Measurements from ENCODE around the gene HNRNPUL2. TPM values are rescaled to one million over a fixed set of nuclear protein-coding genes. Genes with fewer than 3 reads are reported as not detected.

Gene HNRNPUL2
- total and polyA plus RNA-seq, 9 of the 15 experiments (the other 6 are each of a cell fraction or from before 2014, with no cell fraction given): 0.89 to 44.3 (median 15.2) TPM

GRCh38 chr11:62665599-62666258 is 61.5 kb downstream of the HNRNPUL2 start (continued):
- TF ChIP-seq, protein P1, sequence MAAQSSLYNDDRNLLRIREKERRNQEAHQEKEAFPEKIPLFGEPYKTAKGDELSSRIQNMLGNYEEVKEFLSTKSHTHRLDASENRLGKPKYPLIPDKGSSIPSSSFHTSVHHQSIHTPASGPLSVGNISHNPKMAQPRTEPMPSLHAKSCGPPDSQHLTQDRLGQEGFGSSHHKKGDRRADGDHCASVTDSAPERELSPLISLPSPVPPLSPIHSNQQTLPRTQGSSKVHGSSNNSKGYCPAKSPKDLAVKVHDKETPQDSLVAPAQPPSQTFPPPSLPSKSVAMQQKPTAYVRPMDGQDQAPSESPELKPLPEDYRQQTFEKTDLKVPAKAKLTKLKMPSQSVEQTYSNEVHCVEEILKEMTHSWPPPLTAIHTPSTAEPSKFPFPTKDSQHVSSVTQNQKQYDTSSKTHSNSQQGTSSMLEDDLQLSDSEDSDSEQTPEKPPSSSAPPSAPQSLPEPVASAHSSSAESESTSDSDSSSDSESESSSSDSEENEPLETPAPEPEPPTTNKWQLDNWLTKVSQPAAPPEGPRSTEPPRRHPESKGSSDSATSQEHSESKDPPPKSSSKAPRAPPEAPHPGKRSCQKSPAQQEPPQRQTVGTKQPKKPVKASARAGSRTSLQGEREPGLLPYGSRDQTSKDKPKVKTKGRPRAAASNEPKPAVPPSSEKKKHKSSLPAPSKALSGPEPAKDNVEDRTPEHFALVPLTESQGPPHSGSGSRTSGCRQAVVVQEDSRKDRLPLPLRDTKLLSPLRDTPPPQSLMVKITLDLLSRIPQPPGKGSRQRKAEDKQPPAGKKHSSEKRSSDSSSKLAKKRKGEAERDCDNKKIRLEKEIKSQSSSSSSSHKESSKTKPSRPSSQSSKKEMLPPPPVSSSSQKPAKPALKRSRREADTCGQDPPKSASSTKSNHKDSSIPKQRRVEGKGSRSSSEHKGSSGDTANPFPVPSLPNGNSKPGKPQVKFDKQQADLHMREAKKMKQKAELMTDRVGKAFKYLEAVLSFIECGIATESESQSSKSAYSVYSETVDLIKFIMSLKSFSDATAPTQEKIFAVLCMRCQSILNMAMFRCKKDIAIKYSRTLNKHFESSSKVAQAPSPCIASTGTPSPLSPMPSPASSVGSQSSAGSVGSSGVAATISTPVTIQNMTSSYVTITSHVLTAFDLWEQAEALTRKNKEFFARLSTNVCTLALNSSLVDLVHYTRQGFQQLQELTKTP (IDR thresholded peaks at IDR 0.05; ENCODE audit: low read depth in 1 of 2, partially characterized antibody in 2 of 2): peak; percentile 26 to 53
- TF ChIP-seq ZEB2 (IDR thresholded peaks at IDR 0.05) (no peak), TEAD2 (tag; IDR thresholded peaks at IDR 0.05) (no peak), POLR2AphosphoS2 (IDR thresholded peaks at IDR 0.05; ENCODE audit: low read length) (peak; percentile 59; the same call in 1 of the 2 replicates), TFAM (CRISPR knock-in tag; conservative IDR thresholded peaks at IDR 0.05) (no peak), ZNF224 (CRISPR knock-in tag; IDR thresholded peaks at IDR 0.05) (no peak), TBL1XR1 (IDR thresholded peaks at IDR 0.05; ENCODE audit: low read length in 2 of 2) (0 out of 4 replicates have a peak, but pooled peaks of 1 of the 2 experiments have one; percentile 13), LCOR (CRISPR knock-in tag; IDR thresholded peaks at IDR 0.05) (peak; percentile 40; the same call in 1 of the 2 replicates), SIN3A (IDR thresholded peaks at IDR 0.05; ENCODE audit: borderline replicate concordance in 2 of 2, control insufficient read depth in 1 of 2, low read depth in 2 of 2, low read length in 2 of 2) (peak in 1 of 2 experiments; percentile 53; a peak in 1 of 4 replicates), SNRNP70 (optimal IDR thresholded peaks at IDR 0.05; ENCODE audit: low read depth, low read length) (peak; percentile 86), THRB (CRISPR knock-in tag; conservative IDR thresholded peaks at IDR 0.05) (no peak), BDP1 (IDR thresholded peaks at IDR 0.05; ENCODE audit: insufficient read depth, insufficient read length) (no peak), ZNF174 (CRISPR knock-in tag; IDR thresholded peaks at IDR 0.05) (no peak), MTA3 (IDR thresholded peaks at IDR 0.05; ENCODE audit: borderline replicate concordance) (no peak), ZNF707 (CRISPR knock-in tag; conservative IDR thresholded peaks at IDR 0.05) (no peak), HDAC3 (IDR thresholded peaks at IDR 0.05; ENCODE audit: borderline replicate concordance, partially characterized antibody) (no peak)
- TF ChIP-seq, protein P2, sequence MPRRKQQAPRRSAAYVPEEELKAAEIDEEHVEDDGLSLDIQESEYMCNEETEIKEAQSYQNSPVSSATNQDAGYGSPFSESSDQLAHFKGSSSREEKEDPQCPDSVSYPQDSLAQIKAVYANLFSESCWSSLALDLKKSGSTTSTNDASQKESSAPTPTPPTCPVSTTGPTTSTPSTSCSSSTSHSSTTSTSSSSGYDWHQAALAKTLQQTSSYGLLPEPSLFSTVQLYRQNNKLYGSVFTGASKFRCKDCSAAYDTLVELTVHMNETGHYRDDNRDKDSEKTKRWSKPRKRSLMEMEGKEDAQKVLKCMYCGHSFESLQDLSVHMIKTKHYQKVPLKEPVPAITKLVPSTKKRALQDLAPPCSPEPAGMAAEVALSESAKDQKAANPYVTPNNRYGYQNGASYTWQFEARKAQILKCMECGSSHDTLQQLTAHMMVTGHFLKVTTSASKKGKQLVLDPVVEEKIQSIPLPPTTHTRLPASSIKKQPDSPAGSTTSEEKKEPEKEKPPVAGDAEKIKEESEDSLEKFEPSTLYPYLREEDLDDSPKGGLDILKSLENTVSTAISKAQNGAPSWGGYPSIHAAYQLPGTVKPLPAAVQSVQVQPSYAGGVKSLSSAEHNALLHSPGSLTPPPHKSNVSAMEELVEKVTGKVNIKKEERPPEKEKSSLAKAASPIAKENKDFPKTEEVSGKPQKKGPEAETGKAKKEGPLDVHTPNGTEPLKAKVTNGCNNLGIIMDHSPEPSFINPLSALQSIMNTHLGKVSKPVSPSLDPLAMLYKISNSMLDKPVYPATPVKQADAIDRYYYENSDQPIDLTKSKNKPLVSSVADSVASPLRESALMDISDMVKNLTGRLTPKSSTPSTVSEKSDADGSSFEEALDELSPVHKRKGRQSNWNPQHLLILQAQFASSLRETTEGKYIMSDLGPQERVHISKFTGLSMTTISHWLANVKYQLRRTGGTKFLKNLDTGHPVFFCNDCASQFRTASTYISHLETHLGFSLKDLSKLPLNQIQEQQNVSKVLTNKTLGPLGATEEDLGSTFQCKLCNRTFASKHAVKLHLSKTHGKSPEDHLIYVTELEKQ (CRISPR knock-in tag; IDR thresholded peaks at IDR 0.05): no peak
- TF ChIP-seq, protein P3, sequence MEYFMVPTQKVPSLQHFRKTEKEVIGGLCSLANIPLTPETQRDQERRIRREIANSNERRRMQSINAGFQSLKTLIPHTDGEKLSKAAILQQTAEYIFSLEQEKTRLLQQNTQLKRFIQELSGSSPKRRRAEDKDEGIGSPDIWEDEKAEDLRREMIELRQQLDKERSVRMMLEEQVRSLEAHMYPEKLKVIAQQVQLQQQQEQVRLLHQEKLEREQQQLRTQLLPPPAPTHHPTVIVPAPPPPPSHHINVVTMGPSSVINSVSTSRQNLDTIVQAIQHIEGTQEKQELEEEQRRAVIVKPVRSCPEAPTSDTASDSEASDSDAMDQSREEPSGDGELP (CRISPR knock-in tag; IDR thresholded peaks at IDR 0.05; ENCODE audit: borderline replicate concordance): peak; percentile 50
